Progenitor cell of endocrine pancreas (in vitro differentiated cells): ENCODE results near the gene RAB26. TPM values are rescaled to one million over a fixed set of nuclear protein-coding genes. Genes with fewer than 3 reads are reported as not detected.
"Not testable (repeated sequence)": the region's sequence is repeated elsewhere in the genome, so short reads cannot be mapped to it uniquely, and the experiment has no call there.

ENCODE experiments used
- DNase-seq: peaks from one replicate; pipeline ENCODE4 v3.0.0; 2021; ENCODE audit warnings: low spot score; ENCODE audit not compliant: unreplicated experiment
- H3K27ac Mint-ChIP-seq: 2 replicates; pipeline ENCODE4 v1.8.0; 2021; ENCODE audit warnings: mild to moderate bottlenecking, moderate library complexity, mixed read lengths
- H3K27me3 Mint-ChIP-seq: 2 replicates; pipeline ENCODE4 v1.8.0; 2021; ENCODE audit warnings: mixed read lengths
- H3K36me3 Mint-ChIP-seq: 2 replicates; pipeline ENCODE4 v1.8.0; 2022; ENCODE audit warnings: mixed read lengths; ENCODE audit not compliant: insufficient read depth
- H3K4me1 Mint-ChIP-seq: 2 replicates; pipeline ENCODE4 v1.8.0; 2021; ENCODE audit warnings: low read depth, mixed read lengths
- H3K4me3 Mint-ChIP-seq: 2 replicates; pipeline ENCODE4 v1.8.0; 2021; ENCODE audit warnings: low read depth, mild to moderate bottlenecking, moderate library complexity, mixed read lengths
- H3K9me3 Mint-ChIP-seq: 2 replicates; pipeline ENCODE4 v1.8.0; 2021; ENCODE audit warnings: low read depth, mixed read lengths
- CTCF ChIP-seq: fragments of 200-600 bp; sonication (generic); IDR thresholded peaks from one replicate; pipeline ENCODE4 v1.5.0; 2021; ENCODE audit warnings: antibody characterized with exemption, mild to moderate bottlenecking; ENCODE audit not compliant: unreplicated experiment
- total RNA-seq: library from RNA; stranded (reverse); gene quantifications from 2 replicates; pipeline ENCODE4 v1.2.1, GENCODE V29; 2021

RAB26 gene
- total RNA-seq, 1 donor from 2014 or later = 23.3 TPM

- H3K4me3 Mint-ChIP-seq, H3K27ac Mint-ChIP-seq, H3K36me3 Mint-ChIP-seq, DNase-seq, H3K4me1 Mint-ChIP-seq, H3K9me3 Mint-ChIP-seq, H3K27me3 Mint-ChIP-seq: not testable (repeated sequence)
These were observed 27.1 kb upstream of the RAB26 start for GRCh38 chr16:2121325-2121724.

GRCh38 chr16:2121853-2122252, 26.6 kb upstream of the RAB26 start:
- H3K27ac Mint-ChIP-seq = no peak overlapping the region
- peaks cover 3% of the 10 kb centered on the region for H3K4me1 Mint-ChIP-seq
- H3K4me3 Mint-ChIP-seq = no peak overlapping the region
- no peaks in the 10 kb centered on the region for H3K9me3 Mint-ChIP-seq
- no peak for TF ChIP-seq CTCF
- H3K36me3 Mint-ChIP-seq = no peaks in the 10 kb centered on the region
- no peak for DNase-seq
- H3K27me3 Mint-ChIP-seq = no peaks in the 10 kb centered on the region

- H3K27me3 Mint-ChIP-seq = no peaks in the 10 kb centered on the region
- no peaks in the 10 kb centered on the region for H3K36me3 Mint-ChIP-seq
- H3K27ac Mint-ChIP-seq = peak overlapping the region; percentile 37
- TF ChIP-seq CTCF = no peak
- no peaks in the 10 kb centered on the region for H3K9me3 Mint-ChIP-seq
- H3K4me1 Mint-ChIP-seq = peaks cover 3% of the 10 kb centered on the region
- DNase-seq = no peak
- H3K4me3 Mint-ChIP-seq = no peak overlapping the region
These were observed 26.0 kb upstream of the RAB26 start for GRCh38 chr16:2122429-2122828.

- H3K36me3 Mint-ChIP-seq, DNase-seq, H3K4me3 Mint-ChIP-seq, H3K27me3 Mint-ChIP-seq, H3K27ac Mint-ChIP-seq, H3K9me3 Mint-ChIP-seq, H3K4me1 Mint-ChIP-seq: not testable (repeated sequence)
These were observed 25.3 kb upstream of the RAB26 start for GRCh38 chr16:2122934-2123683.

DNA sequence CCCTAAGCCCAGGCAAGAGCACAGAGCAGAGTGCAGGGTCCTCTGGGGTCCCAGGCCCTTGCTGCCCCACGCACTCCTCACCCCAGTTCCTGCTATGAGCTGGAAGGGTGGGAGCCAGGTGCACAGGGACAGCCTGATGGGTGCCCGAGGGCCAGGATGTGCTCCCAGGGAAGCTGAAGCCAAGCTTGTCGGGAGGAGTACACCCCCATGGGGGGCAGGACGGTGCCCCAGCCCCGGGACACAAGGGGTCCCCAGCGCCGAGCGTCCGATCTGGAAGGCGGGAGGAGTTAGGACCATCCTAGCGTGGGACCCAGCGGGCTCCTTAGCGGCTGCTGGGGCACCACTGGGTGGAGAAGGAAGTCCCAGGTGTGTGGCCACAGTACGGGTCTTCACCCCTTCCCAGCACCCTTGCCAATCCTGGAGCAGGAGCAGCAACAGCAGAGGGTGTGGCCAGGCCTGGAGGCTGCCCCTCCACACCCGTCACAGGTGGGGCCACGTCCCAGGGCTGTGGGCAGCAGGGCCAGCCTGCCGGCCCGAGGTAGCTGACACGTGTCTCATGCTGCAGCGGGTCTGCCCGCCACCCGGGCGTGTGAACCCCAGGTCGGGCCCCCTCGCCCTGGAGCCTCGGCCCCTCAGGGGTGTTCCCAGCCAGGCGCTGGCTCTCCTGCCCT, 24.6 kb upstream of the RAB26 start:
- H3K4me3 Mint-ChIP-seq, H3K4me1 Mint-ChIP-seq, H3K27ac Mint-ChIP-seq, H3K27me3 Mint-ChIP-seq, H3K9me3 Mint-ChIP-seq, H3K36me3 Mint-ChIP-seq, DNase-seq: not testable (repeated sequence)

DNA sequence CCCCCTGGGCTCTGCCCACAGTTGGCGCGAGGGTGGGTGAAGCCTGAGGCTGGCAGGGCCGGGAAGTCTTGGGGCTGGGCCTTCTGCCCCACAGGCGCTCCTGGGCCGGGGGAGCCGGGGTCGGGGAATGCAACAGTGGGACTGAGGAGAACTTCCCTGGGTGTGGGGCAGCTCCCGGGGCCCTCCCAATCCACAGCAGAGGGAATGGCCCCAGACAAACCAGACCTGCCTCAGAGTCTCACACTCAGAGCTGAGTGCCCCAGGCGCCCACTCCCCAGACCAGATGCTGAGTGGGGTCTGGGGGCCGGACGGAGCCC, 24.1 kb upstream of the RAB26 start:
- DNase-seq, H3K4me3 Mint-ChIP-seq, H3K36me3 Mint-ChIP-seq, H3K27ac Mint-ChIP-seq, H3K9me3 Mint-ChIP-seq, H3K4me1 Mint-ChIP-seq, H3K27me3 Mint-ChIP-seq: not testable (repeated sequence)

DNA sequence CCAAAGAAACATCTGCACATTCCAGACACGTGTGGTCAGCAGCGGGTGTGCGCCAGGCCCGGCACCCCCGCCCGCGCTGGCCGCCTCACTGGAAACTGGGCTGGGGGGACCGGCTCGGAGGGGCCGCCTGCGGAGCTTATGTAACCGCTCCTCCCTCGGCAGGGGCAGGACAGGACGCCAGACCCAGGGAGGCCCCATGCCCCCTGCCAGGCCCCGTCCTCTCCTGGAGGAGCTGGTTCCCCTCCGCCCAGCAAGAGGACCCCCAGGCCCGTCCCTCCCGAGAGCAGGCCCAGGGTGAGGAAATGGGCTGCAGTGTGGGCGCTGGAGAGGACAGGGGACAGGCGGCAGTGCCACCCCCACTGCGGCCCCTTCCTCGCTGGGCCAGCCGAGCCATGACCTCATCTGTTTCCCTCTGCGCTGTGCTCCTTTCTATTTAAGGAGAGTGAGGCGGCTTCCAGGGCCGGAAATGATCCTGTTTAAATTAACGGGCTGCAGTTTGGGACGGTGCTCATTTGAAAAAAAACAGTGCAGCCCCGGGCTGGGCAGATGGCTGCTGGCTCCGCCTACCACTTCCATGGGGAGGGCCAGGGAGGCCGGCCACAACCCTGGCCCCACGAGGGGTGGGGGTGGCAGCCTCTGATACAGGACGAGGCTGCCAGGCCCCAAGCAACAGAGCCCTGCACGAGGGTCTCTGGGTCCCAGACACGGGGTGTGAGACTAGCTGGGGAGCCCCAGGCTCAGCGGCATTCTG, 23.6 kb upstream of the RAB26 start:
- not testable (repeated sequence) for H3K36me3 Mint-ChIP-seq, H3K4me1 Mint-ChIP-seq, H3K4me3 Mint-ChIP-seq, DNase-seq, H3K27me3 Mint-ChIP-seq, H3K9me3 Mint-ChIP-seq, H3K27ac Mint-ChIP-seq

GRCh38 chr16:2125609-2126008, 22.8 kb upstream of the RAB26 start:
- H3K4me3 Mint-ChIP-seq, H3K4me1 Mint-ChIP-seq, H3K36me3 Mint-ChIP-seq, DNase-seq, H3K27me3 Mint-ChIP-seq, H3K9me3 Mint-ChIP-seq: not testable (repeated sequence)
- peak overlapping the region; percentile 41 for H3K27ac Mint-ChIP-seq

DNA sequence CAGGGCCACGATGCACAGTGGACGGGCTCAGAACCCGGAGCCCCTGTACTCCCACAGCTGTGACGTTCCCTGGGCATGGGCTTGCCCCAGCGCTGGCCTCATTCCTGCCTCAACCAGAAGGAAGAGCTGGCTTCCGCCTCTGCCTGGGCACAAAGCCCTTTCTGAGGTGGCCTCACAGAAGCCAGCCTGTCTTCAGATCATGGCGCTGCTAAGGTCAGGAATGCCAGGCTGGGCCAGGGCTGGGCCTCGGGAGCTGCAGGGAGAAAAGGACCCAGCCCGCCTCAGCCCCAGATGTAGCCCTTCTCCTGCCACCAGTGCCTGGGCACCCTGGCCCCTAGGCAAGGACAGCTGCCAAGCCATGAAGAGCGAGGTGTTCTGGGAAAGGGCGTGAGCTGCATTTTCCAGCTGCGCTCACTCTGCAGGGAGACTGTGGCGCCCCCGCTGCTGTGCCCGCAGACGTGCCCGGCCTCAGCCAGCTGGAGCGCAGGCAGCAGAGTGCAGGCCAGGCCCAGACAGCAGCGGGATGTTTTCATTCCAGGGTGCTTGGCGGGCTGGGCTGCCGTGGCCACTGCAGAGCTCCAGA, 22.2 kb upstream of the RAB26 start:
- not testable (repeated sequence) for H3K4me1 Mint-ChIP-seq, H3K27ac Mint-ChIP-seq, H3K27me3 Mint-ChIP-seq, DNase-seq, H3K9me3 Mint-ChIP-seq, H3K4me3 Mint-ChIP-seq, H3K36me3 Mint-ChIP-seq

GRCh38 chr16:2126928-2127556, 21.4 kb upstream of the RAB26 start:
- H3K36me3 Mint-ChIP-seq, H3K27me3 Mint-ChIP-seq, DNase-seq, H3K9me3 Mint-ChIP-seq, H3K4me1 Mint-ChIP-seq, H3K4me3 Mint-ChIP-seq, H3K27ac Mint-ChIP-seq: not testable (repeated sequence)
